22Rv1 (cell line): ENCODE measurements around the gene C4orf36.

ENCODE experiments used
- H3K27ac ChIP-seq: fragments of 450-650 bp; 2 replicates; pipeline ENCODE4 v1.5.1; 2017
- CTCF ChIP-seq: fragments of 450-650 bp; IDR thresholded peaks from 2 replicates; pipeline ENCODE4 v1.5.1; 2017; ENCODE audit warnings: mild to moderate bottlenecking
- ZFX ChIP-seq: fragments of 450-650 bp; IDR thresholded peaks from 2 replicates; pipeline ENCODE4 v1.6.1; 2017; ENCODE audit warnings: antibody characterized with exemption, borderline replicate concordance

Gene C4orf36

GRCh38 chr4:86837691-86838503, 54.3 kb downstream of the C4orf36 start:
- TF ChIP-seq CTCF: no peak
- TF ChIP-seq ZFX: no peak
- H3K27ac ChIP-seq: no peak overlapping the region

GRCh38 chr4:86835677-86836076, 56.5 kb downstream of the C4orf36 start:
- no peak for TF ChIP-seq CTCF
- TF ChIP-seq ZFX: no peak
- no peak overlapping the region for H3K27ac ChIP-seq

- no peak overlapping the region for H3K27ac ChIP-seq
- no peak for TF ChIP-seq CTCF
- TF ChIP-seq ZFX: no peak
Observed at GRCh38 chr4:86834901-86835300, 57.3 kb downstream of the C4orf36 start.

- TF ChIP-seq CTCF (no peak), ZFX (no peak)
- H3K27ac ChIP-seq: no peak overlapping the region
Observed at GRCh38 chr4:86833615-86834014, 58.6 kb downstream of the C4orf36 start.

GRCh38 chr4:86831262-86832130, 60.7 kb downstream of the C4orf36 start:
- TF ChIP-seq ZFX: no peak
- no peak for TF ChIP-seq CTCF
- peak overlapping the region; percentile 43 for H3K27ac ChIP-seq
